OCI-LY7 (cell line): ENCODE measurements around the gene NIF3L1.

ENCODE experiments used
- EZH2phosphoT487 ChIP-seq: fragments of 200-600 bp; sonication (generic); IDR thresholded peaks from 2 replicates; pipeline ENCODE4 v1.6.1; 2018; ENCODE audit warnings: low read depth, borderline replicate concordance, mild to moderate bottlenecking, mixed run types, antibody characterized with exemption, low read length, moderate library complexity, mixed read lengths
- TF ChIP-seq, protein P1 (sequence below): fragments of 200-600 bp; sonication (generic); conservative IDR thresholded peaks from 2 replicates; pipeline ENCODE4 v1.5.1; 2014; ENCODE audit warnings: mild to moderate bottlenecking, antibody characterized with exemption, low read length, moderate library complexity, mixed read lengths

DNA sequence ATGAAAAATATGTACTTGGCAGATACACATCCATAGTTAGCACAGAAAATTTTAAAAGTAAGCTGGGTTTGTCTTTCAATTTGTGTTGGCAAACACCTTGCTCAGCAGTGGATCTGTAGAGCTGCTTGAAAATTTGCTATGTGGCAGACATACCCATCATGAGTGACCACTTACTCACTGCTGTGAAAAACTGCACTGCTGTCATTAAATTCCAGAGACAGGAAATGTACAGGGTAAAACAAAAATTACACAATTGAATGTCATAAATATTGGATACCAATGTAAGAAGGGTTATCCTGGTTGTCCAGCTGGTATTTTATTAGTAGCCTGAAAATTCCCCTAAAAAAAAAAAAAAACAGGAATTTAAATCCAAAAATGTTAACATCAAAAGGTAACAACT, 24.5 kb downstream of the NIF3L1 start:
- TF ChIP-seq, protein P1, sequence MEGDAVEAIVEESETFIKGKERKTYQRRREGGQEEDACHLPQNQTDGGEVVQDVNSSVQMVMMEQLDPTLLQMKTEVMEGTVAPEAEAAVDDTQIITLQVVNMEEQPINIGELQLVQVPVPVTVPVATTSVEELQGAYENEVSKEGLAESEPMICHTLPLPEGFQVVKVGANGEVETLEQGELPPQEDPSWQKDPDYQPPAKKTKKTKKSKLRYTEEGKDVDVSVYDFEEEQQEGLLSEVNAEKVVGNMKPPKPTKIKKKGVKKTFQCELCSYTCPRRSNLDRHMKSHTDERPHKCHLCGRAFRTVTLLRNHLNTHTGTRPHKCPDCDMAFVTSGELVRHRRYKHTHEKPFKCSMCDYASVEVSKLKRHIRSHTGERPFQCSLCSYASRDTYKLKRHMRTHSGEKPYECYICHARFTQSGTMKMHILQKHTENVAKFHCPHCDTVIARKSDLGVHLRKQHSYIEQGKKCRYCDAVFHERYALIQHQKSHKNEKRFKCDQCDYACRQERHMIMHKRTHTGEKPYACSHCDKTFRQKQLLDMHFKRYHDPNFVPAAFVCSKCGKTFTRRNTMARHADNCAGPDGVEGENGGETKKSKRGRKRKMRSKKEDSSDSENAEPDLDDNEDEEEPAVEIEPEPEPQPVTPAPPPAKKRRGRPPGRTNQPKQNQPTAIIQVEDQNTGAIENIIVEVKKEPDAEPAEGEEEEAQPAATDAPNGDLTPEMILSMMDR = no peak
- no peak for TF ChIP-seq EZH2phosphoT487
